ENCODE data around the gene VAT1. TPM values are rescaled to one million over a fixed set of nuclear protein-coding genes. Genes with fewer than 3 reads are reported as not detected.
"Not testable (repeated sequence)": the region's sequence is repeated elsewhere in the genome, so short reads cannot be mapped to it uniquely, and the experiment has no call there.

The VAT1 gene
- 77.9 TPM for total RNA-seq

DNA sequence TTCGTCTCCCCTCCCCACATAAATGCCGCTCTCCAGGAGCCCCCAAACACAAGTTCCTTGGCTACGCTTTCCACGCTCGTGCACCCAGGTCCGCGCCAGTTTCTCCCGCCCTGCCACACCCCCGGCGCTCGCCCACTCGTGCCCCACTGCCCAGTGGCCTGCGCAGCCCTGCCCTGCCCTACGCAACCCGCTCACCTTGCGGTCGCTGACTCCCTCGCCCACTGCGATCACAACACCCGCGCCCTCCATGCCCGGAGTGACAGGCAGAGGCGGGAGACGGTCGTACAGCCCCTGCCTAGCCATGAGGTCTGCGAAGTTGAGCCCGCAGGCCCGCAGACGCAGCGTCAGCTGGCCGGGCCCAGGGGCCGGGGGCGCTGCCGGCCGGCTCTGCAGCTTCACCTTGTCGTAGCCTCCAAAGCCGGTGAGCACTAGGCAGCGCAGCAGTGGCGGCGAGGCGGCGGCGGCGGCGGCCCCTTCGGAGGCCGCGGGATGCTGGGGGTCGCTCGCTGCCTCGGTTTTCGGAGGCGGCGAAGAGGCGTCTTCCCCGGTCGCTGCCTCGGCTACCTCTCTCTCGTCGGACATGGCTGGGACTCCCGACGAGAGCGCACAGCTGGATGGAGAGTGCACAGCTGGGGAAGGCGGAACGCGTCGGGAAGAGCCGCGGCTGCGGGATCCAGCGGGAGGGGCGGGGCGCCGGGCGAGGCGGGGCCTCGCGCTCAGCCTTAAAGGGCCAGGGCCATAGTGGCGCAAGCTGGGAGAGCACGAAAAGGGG lies at the start of gene VAT1:
VAT1 (minus strand) TSS at position 645 of the 772 bp plus-strand sequence; CDS start at position 582, 63 bp downstream.
- FAIRE-seq (no peak), DNase-seq (ENCODE audit: low spot score in 2 of 2) (peak; percentile 85 to 87)

DNA sequence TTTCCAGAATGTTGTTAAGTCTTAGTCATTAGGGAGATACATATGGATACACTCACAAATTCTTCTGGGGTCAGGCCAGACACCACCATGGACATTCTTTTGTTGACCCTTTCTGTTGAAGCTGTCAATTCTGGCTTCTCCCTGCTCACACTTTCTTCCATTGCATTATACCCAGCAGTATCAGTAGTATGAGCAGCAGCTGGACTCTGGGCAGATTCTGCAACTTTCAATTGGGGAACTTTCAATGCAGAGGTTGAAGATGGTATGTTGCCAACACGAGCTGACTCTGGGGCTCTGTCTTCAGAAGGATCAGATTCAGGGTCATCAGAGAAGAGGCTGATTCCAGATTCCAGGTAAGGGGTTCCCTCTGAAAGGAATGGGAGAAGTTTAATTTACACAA lies 48.7 kb upstream of the VAT1 start:
- DNase-seq (ENCODE audit: low spot score in 2 of 2): no peak
- FAIRE-seq: no peak

DNA sequence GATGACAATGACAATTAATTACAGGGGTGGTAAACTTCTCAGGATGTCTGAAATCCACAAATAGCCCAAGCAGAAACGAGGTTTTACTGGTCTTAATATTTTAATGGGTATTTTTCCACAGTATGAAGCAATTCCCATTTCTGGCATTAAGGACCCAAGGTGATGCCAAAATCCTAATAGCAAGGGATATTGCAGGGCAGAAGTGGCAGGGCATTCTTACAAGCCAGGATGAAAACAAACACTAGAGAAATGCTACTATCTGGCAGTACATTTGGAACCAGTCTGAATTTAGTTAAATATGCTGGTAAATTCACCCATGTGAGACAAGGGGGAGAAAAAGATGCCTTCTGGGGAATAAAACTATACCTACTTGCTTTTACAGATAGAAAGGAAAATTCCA lies 48.1 kb upstream of the VAT1 start:
- DNase-seq (ENCODE audit: low spot score in 2 of 2) (no peak), FAIRE-seq (no peak)

DNA sequence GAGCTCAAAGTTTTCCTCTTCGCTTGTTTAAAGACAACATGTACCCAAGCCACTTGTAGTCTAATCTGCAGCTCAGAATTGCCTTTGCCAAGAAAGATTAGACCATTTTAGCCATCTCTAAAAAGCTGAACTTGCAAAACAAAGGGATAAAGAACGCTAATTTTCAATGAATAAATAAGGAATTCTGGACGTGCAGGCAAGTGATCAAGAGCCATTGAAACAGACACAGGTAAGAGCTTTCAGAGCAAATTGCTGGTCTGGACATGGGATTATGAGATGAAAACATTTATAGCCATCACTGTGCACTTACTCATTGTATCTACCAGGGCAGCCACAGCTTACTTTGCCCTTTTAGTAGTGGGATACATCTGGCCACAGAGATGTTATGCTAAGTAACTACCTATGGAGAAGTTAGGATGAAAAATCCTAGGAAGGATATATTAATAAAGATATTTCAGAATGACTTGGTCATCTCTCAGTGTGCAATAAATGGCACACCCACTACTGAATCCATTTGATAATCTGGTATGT lies 47.2 kb upstream of the VAT1 start:
- no peak for DNase-seq (ENCODE audit: low spot score in 2 of 2)
- no peak for FAIRE-seq

DNA sequence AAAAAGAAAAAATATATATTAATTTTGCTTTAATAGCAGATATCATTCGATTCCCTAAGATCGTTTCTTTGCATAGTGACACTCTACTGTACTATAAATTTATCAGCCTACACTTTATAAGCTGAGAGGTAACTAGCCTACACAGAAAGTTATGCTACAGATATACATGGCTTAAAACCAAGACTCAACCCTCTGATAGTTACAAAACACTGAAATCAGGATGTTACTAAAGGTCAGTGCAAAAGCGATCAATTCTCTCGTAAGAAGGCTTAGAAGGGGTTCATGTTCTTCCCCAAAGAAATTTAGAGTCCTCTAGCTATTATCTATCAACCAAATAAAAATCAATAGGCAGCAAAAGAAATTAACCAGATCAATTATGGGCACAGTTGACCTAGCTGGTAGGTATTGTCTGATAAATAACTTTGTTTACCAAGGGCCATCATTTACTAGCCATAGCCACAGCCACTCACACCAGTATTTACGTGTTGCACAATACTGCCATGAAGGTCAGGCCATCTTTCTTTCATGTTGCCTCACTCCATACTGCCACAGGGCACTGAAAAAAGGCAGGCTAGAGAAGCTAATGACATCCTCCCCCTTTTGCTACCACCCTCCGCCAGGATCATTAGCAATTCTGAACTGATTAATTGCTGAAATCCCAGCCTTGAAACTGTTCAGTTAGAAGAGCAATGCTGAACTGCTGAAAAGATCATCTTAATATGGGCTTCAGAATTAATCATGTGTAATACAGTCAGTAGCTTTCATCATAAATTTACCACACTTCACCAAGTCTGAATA lies 46.6 kb upstream of the VAT1 start:
- FAIRE-seq (no peak), DNase-seq (ENCODE audit: low spot score in 2 of 2) (no peak)

DNA sequence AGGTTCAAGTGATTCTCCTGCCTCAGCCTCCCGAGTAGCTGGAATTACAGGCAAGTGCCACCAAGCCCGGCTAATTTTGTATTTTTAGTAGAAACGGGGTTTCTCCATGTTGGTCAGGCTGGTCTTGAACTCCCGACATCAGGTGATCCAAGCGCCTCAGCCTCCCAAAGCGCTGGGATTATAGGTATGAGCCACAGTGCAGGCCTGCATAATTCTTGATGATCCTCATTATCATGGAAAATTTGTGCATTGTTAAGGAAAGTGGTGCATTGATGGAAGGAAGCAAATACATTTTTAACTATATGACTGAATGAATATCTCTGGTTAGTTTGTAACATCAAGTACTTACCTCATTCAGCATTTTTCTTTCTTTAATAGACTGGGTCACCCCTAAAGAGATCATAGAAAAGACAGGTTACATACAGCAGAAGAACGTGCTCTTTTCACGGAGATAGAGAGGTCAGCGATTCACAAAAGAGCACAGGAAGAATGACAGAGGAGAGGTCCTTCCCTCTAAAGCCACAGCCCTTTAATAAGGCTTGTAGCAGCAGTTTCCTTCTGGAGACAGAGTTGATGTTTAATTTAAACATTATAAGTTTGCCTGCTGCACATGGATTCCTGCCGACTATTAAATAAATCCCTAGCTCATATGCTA lies 40.9 kb upstream of the VAT1 start:
- DNase-seq (ENCODE audit: low spot score in 2 of 2): no peak
- FAIRE-seq: no peak

DNA sequence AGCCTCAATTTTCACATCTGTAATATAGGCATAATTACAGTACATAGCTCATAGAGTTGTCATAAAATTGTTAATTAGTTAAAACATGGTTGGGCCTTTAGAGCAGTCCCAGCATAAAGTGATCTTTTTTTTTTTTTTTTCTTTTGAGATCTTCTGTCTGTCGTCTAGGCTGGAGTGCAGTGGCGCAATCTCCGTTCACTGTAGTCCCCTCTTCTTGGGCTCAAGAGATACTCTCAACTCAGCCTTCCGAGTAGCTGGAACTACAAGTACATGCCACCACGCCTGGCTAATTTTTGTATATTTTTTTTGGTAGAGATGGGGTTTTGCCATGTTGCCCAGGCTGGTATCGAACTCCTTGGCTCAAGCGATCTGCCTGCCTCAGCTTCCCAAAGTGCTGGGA lies 33.9 kb upstream of the VAT1 start:
- no peak for DNase-seq (ENCODE audit: low spot score in 2 of 2)
- FAIRE-seq: no peak

DNA sequence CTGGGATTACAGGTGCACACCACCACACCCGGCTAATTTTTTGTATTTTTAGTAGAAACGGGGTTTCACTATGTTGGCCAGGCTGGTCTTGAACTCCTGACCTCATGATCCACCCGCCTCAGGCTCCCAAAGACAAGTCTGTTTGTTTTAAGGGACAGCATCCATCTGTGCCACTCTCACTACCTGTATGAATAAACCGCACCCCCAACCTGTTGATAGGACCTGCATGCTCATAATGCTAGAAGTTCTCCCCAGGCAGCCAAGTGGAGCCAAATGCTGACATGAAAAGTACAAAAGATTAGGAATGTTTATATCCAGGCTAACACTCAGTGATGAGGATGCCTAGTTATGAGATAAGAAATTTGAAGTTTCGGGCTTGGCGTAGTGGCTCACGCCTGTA lies 30.8 kb upstream of the VAT1 start:
- not testable (repeated sequence) for FAIRE-seq

DNA sequence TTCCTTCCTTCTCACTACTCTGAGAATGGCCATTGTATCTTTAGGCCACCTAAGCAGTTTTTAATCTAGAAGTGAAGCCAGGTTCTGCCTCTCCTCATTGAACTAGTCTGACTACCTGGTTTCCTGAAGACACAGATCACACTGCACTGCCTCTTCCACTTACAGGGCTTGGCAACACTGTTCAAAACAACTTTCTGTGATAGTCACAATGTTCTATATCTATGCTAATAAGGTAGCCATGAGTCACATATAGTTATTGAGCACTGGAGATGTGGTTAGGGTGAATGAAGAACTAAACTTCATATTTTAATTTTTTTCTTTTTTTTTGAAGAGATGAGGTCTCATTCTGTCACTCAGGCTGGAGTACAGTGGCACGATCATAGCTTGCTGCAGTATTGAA lies 29.8 kb upstream of the VAT1 start:
- no peak for DNase-seq (ENCODE audit: low spot score in 2 of 2)
- no peak for FAIRE-seq

More for the DNA sequence above, 30.8 kb upstream of the VAT1 start:
- not testable (repeated sequence) for DNase-seq (ENCODE audit: low spot score in 2 of 2)

DNA sequence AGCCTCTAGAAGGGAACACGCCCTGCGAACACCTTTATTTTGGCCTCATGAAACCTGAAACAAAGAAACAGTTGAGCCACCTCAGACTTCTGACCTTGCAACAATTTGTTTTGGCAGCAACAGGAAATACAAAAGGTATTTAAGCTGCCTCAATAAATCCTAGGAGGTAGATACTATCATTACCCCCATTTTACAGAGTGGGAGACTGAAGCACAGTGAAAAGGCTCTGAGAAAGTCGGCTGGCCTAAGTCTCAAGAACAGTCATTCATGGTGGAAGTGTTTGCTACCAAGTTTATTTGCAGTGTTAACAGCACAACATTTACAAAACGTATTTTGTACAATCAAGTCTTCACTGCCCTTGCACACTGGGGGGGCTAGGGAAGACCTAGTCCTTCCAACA lies 21.8 kb upstream of the VAT1 start:
- DNase-seq (ENCODE audit: low spot score in 2 of 2): no peak
- no peak for FAIRE-seq

DNA sequence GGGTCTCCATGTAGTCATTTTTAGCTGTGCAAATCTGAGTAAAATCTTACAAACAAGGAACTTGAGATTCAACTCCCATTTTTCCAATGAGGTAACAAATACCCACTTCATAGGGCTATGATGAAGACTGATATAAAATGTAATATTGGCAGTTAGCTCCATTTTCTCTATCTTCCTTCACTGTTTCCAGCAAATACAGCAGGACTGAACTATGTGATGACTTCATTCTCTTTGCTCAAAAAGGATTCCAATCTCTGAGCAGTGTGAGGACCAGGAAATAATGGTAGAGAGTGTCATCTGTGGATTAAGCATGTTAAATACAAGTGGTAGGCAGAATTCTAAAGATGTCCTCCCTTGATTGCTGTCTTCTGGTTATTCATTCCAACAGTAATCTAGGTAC lies 21.1 kb upstream of the VAT1 start:
- no peak for DNase-seq (ENCODE audit: low spot score in 2 of 2)
- FAIRE-seq: no peak

DNA sequence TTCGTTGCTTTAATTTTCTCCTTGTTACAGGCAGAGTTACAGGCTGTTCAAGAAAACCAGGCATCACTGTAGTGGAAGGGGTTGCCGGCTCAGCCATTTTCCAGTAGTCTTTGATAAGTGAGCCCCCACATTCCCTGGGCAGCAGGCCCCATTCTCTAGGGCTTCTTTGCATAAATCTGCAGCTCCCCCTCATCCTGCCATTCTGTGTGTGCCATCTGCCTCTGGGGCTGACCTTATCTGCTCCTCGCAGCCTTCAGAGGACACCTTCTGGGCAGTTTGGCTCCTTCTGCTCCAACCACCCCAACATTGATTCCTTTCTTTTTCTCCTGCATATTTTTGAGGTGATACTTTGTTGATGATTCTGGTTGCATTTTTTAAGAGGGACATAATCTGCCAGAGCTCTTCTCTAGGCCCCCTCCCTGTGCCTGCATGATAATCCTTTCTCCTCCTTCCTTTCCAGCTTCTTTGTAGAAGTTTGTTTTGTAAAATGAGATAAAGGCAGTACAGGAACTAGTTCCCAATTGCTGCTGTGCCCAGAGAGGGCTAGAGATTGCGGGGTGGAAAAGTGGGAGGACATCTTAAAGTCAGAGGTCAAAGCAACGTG lies 19.9 kb upstream of the VAT1 start:
- no peak for DNase-seq (ENCODE audit: low spot score in 2 of 2)
- no peak for FAIRE-seq

DNA sequence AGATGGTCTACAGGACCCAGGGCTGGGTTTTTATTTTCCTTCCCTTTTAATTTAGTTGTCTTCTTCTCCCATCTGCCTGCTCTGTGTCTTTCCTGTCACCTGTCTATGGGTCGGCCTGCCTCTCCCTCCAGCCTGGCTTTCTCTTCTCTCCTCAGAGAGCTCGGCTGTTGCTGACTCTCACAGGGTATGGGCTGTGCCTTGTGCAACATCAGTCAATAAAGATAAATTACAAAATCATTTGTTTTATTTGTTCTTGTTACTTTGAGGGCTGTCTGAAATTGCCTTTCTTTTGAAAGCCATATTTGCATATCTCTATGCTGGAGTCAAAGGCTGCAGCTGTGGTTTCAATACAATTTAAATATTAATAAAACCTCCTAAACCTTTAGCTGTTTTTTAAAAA lies 18.5 kb upstream of the VAT1 start:
- DNase-seq (ENCODE audit: low spot score in 2 of 2) (no peak), FAIRE-seq (no peak)

DNA sequence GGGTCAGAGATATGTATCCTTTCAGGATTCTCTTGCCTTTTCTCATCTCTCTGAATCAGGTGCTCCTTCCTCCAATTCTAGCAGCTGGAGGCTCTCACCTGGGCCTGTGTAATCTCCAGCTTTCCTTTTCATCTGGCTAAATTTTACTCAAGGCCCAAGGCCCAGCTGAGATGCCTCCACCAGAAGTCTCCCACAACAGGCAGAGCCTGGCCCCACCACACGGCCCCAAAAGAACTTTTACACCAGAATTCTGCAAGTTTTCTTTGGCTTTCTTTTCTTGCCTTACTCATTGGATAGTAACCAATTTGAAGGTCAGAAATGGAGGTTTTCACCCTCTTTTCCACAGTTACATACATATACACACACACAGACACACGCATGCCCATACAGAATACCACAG lies 17.5 kb upstream of the VAT1 start:
- FAIRE-seq (no peak), DNase-seq (ENCODE audit: low spot score in 2 of 2) (no peak)

DNA sequence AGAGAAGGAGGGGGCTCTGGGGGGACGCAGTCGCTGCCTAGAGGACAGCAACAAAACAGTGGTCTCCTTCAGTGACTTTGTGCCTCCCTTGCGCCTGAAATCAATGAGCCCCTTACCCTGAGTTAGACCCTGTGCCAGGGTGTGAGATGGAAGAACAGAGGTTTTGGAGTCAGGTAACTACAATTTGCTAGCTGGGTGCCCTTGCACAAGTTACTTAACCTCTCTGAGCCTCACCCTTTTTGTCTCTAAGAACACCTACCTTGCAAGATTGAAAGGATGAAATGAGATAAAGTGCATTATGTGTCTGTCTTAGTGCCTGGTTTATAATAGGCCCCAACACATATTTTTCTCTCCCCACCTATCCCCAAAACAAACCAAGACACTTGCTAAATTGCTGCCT lies 12.7 kb upstream of the VAT1 start:
- FAIRE-seq: no peak
- DNase-seq (ENCODE audit: low spot score in 2 of 2): no peak

DNA sequence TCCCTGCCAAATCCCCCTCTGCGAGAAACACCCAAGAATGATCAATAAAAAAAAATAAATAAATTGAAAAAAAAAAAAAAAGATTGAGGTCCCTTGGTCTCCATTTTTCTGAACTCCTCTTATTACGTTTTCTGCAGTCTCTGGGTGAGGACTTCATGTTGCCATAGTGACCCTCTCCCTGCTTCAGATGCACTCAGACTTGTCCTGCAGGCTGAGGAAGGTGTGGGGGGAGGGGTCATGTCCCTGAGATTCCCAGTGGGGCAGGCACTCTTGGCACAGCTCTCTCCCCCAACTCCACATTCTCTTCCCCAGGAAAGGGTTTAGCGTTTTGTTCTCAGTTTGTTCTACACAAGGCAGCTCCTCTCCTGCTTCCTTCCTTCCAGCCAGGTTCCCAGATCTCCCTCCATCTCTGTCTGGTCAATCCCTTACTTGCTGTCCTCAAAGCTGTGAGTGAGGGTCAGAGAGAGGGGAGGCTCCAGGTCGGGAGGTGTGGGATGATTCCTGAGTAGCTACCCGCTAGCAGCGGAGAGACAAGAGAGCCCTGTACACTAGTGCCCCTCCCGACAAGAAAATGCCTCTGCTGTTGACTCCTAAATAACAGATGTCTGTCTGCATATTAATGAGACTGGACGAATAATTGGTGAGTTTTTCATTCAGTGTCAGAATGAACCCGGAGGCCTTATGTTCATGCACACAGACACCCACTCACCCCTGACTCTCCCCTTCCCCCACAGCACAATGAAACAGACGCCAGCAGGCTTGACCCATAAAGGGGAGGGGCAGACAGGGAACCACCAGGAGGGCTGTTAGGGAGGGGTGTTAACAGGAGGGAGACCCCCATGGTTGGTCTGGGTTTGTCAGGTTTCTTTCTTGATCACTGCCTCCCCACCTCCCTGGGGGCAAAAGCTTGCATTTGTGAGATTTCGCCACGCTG lies 12.0 kb upstream of the VAT1 start:
- no peak for FAIRE-seq

DNA sequence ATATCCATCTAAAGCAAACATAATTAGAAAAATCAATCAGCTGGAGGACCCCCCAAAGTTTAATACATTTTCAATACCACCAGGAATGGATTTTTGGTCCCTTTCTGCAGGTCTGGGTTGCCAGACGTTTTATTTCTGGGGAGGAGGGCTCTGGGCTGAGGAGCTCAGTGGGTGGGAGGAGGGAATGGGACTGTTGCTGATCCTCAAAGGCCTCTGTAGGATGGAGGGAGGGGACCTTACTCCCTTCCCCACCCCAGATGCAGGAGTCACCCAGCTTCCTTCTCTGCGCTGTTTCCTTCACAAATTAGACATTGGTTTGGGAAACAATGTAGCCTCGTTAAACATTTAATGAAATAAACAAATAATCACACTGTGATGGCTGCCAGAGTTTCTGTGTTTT lies 9.5 kb upstream of the VAT1 start:
- FAIRE-seq: no peak
- no peak for DNase-seq (ENCODE audit: low spot score in 2 of 2)

More for the DNA sequence above, 12.0 kb upstream of the VAT1 start:
- DNase-seq (ENCODE audit: low spot score in 2 of 2): no peak

DNA sequence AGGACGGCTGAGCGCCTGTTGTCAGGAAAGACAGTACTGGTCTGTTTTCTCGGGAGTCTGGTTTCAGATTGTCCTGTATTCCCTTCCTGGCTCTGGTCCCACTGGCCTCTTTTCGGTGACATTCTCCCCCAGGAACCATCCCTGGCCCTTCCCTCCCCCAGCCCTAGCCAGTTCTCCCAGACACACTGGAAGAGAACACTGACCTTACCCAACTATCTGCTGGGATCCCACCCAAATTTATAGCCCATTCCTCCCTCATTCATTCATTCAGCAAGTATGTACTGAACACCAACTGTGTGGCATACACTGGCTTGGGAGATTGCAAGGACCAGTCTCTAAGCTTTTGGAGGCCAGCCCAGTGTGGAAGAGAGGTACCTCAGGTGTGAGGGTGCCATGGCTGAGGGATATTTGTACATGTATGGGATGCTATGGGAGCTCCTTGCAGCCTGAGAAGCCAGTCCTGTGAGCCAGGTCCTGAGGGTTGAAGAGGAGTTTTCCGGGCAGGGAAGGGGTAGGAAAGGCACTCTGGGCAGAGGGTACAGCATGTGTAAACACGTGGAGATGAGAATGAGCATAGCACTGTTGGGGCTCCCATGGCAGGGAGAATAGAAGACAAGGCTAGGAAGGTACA lies 8.1 kb upstream of the VAT1 start:
- no peak for FAIRE-seq
- peak in 1 of 2 donors; percentile 35 for DNase-seq (ENCODE audit: low spot score in 2 of 2)

DNA sequence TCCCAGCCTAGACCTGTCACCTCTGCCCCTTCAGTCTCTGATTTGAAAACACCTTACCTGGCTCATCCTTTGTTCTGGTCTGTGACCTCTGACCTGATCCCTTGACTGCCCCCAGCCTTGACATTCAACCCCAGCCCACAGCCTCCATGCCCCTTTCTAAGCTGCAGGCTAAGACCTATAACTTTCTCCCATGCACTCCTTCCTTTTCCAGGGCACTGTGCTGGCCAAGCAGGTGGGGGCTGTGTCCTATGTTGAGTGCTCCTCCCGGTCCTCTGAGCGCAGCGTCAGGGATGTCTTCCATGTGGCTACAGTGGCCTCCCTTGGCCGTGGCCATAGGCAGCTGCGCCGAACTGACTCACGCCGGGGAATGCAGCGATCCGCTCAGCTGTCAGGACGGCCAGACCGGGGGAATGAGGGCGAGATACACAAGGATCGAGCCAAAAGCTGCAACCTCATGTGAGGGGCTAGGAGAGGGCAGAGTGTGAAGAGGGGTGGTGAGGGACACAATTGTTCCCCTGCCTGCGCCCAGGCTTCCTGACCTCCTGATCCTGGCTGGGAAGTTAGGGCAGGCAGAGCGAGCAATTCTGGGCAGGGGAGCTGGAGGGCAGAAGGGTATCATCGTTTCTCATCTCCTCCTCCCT lies 6.2 kb upstream of the VAT1 start:
- DNase-seq (ENCODE audit: low spot score in 2 of 2): no peak
- FAIRE-seq: no peak

All from frontal cortex (tissue), 4 donors.